ENCODE measurements around the gene ZNF365.

GRCh38 chr10:62424026-62424425 is 49.9 kb downstream of the ZNF365 start:
- TF ChIP-seq CTCF (IDR thresholded peaks at IDR 0.05) (no peak), POLR2A (IDR thresholded peaks at IDR 0.05) (no peak), EP300 (IDR thresholded peaks at IDR 0.05) (no peak)

Measured in tibial nerve (tissue), 4 donors.